Neural cell (in vitro differentiated cells): ENCODE results near the gene ROBO4. TPM values are rescaled to one million over a fixed set of nuclear protein-coding genes. Genes with fewer than 3 reads are reported as not detected.

ENCODE experiments used
- H2AFZ ChIP-seq: fragments of 200-600, 300-800 bp; sonication (generic), shearing (Covaris generic); 2 replicates; pipeline ENCODE4 v1.6.0; 2014; ENCODE audit warnings: low read depth, mild to moderate bottlenecking, antibody characterized with exemption, low read length, moderate library complexity
- H3F3A ChIP-seq: fragments of 200-600 bp; shearing (Covaris generic); 2 replicates; pipeline ENCODE4 v1.6.1; 2016; ENCODE audit warnings: mild to moderate bottlenecking, moderate library complexity, mixed read lengths, antibody characterized with exemption, low read length; ENCODE audit not compliant: insufficient read depth, poor library complexity, severe bottlenecking
- H3K27ac ChIP-seq: fragments of 200-600, 300-800 bp; sonication (generic), shearing (Covaris generic); 2 replicates; pipeline ENCODE4 v1.5.1; 2014; ENCODE audit warnings: mild to moderate bottlenecking, low read length, moderate library complexity
- H3K27me3 ChIP-seq: fragments of 300-800, 200-600 bp; sonication (generic), shearing (Covaris generic); 2 replicates; pipeline ENCODE4 v1.6.0; 2014; ENCODE audit warnings: mild to moderate bottlenecking, low read depth, low read length, moderate library complexity; ENCODE audit not compliant: insufficient read depth
- H3K36me3 ChIP-seq: fragments of 300-800, 200-600 bp; sonication (generic), shearing (Covaris generic); 2 replicates; pipeline ENCODE4 v1.5.1; 2014; ENCODE audit warnings: mild to moderate bottlenecking, antibody characterized with exemption, low read length, moderate library complexity; ENCODE audit not compliant: insufficient read depth
- H3K4me2 ChIP-seq: fragments of 300-800, 200-600 bp; sonication (generic), shearing (Covaris generic); 2 replicates; pipeline ENCODE4 v1.6.0; 2014; ENCODE audit warnings: mild to moderate bottlenecking, low read length
- H3K4me3 ChIP-seq: fragments of 300-800, 200-600 bp; sonication (generic), shearing (Covaris generic); 2 replicates; pipeline ENCODE4 v1.5.1; 2014; ENCODE audit warnings: mild to moderate bottlenecking, low read length, moderate library complexity
- H3K79me2 ChIP-seq: fragments of 200-600 bp; shearing (Covaris generic); replicated peaks from 2 replicates; pipeline ENCODE4 v1.6.0; 2014; ENCODE audit warnings: mild to moderate bottlenecking, low read length, moderate library complexity; ENCODE audit not compliant: insufficient read depth
- H3K9ac ChIP-seq: fragments of 300-800, 200-600 bp; sonication (generic), shearing (Covaris generic); 2 replicates; pipeline ENCODE4 v1.6.1; 2016; ENCODE audit warnings: mild to moderate bottlenecking, low read length, mixed read lengths
- H3K9me2 ChIP-seq: fragments of 200-600 bp; shearing (Covaris generic); 2 replicates; pipeline ENCODE4 v1.6.1; 2016; ENCODE audit warnings: mild to moderate bottlenecking, low read length, mixed read lengths; ENCODE audit not compliant: insufficient read depth
- H3K9me3 ChIP-seq: fragments of 200-600, 300-800 bp; sonication (generic), shearing (Covaris generic); 2 replicates; pipeline ENCODE4 v1.6.1; 2016; ENCODE audit warnings: mild to moderate bottlenecking, mixed run types, low read length, moderate library complexity, mixed read lengths
- H4K20me1 ChIP-seq: fragments of 200-600 bp; shearing (Covaris generic); 2 replicates; pipeline ENCODE4 v1.6.1; 2016; ENCODE audit warnings: mild to moderate bottlenecking, mixed run types; ENCODE audit not compliant: insufficient read depth
- EP300 ChIP-seq: fragments of 450-650 bp; conservative IDR thresholded peaks from 2 replicates; pipeline ENCODE4 v1.6.1; 2014; ENCODE audit warnings: antibody characterized with exemption, mild to moderate bottlenecking, moderate library complexity; ENCODE audit not compliant: poor library complexity, severe bottlenecking
- EZH2 ChIP-seq: fragments of 200-600, 300-800 bp; shearing (Covaris generic), sonication (generic); IDR thresholded peaks from 2 replicates; pipeline ENCODE4 v1.6.1; 2014; ENCODE audit warnings: antibody characterized with exemption, low read length, borderline replicate concordance, mild to moderate bottlenecking; ENCODE audit not compliant: insufficient read depth, poor library complexity, severe bottlenecking
- MXI1 ChIP-seq: fragments of 450-650 bp; conservative IDR thresholded peaks from 2 replicates; pipeline ENCODE4 v1.6.1; 2014; ENCODE audit warnings: antibody characterized with exemption, mild to moderate bottlenecking; ENCODE audit not compliant: poor library complexity, severe bottlenecking
- POLR2AphosphoS5 ChIP-seq: IDR thresholded peaks from 2 replicates; pipeline ENCODE4 v1.6.1; 2012
- RAD21 ChIP-seq: fragments of 450-650 bp; conservative IDR thresholded peaks from 2 replicates; pipeline ENCODE4 v1.6.1; 2014; ENCODE audit warnings: antibody characterized with exemption, mild to moderate bottlenecking, moderate library complexity
- SMC3 ChIP-seq: fragments of 450-650 bp; conservative IDR thresholded peaks from 2 replicates; pipeline ENCODE4 v1.6.1; 2014; ENCODE audit warnings: antibody characterized with exemption, mild to moderate bottlenecking, moderate library complexity; ENCODE audit not compliant: poor library complexity
- TAF1 ChIP-seq: IDR thresholded peaks from 2 replicates; pipeline ENCODE4 v1.6.1; 2012; ENCODE audit warnings: low read depth
- polyA plus RNA-seq: library from polyadenylated mRNA; depleted of rRNA; stranded (reverse); fragments of >200 nt; gene quantifications from 2 replicates; pipeline ENCODE4 v1.2.3, GENCODE V29; 2014
- TF ChIP-seq, protein P1 (sequence below): IDR thresholded peaks from 2 replicates; pipeline ENCODE4 v1.6.1; 2012; ENCODE audit warnings: borderline replicate concordance
- TF ChIP-seq, protein P2 (sequence below): fragments of 450-650 bp; IDR thresholded peaks from 2 replicates; pipeline ENCODE4 v1.5.1; 2014; ENCODE audit warnings: antibody characterized with exemption, mild to moderate bottlenecking, moderate library complexity; ENCODE audit not compliant: poor library complexity, severe bottlenecking

The ROBO4 gene
- polyA plus RNA-seq, 1 donor from 2014 or later, result not detected

DNA sequence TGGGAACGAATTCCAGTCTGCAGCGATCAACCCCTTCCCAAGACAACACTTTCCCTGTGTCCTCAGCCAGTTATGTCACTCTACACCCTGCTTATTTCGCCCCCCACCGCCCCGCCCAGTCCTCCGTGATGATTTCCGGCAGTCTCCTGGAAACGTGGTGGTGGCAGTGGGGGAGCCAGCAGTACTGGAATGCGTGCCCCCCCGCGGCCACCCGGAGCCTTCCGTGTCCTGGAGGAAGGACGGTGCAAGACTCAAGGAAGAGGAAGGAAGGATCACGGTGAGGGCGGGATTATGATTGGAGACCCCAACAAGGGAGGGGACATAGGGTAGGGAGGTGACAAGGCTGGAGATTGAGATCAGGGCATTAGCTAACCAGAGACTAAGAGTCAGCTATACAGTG lies 28.3 kb downstream of the ROBO4 start:
- Histone ChIP-seq H2AFZ (no peak overlapping the region), H3K4me2 (no peak overlapping the region), H3K27ac (no peak overlapping the region), H3K9ac (no peak overlapping the region), H4K20me1 (no peaks in the 10 kb centered on the region), H3F3A (no peaks in the 10 kb centered on the region), H3K36me3 (no peaks in the 10 kb centered on the region), H3K4me3 (peak overlapping the region; percentile 55), H3K79me2 (no peaks in the 10 kb centered on the region), H3K9me3 (no peaks in the 10 kb centered on the region), H3K9me2 (no peaks in the 10 kb centered on the region), H3K27me3 (peaks cover 84% of the 10 kb centered on the region)
- TF ChIP-seq TAF1, result no peak
- no peak for TF ChIP-seq EZH2
- no peak for TF ChIP-seq RAD21
- TF ChIP-seq, protein P1, sequence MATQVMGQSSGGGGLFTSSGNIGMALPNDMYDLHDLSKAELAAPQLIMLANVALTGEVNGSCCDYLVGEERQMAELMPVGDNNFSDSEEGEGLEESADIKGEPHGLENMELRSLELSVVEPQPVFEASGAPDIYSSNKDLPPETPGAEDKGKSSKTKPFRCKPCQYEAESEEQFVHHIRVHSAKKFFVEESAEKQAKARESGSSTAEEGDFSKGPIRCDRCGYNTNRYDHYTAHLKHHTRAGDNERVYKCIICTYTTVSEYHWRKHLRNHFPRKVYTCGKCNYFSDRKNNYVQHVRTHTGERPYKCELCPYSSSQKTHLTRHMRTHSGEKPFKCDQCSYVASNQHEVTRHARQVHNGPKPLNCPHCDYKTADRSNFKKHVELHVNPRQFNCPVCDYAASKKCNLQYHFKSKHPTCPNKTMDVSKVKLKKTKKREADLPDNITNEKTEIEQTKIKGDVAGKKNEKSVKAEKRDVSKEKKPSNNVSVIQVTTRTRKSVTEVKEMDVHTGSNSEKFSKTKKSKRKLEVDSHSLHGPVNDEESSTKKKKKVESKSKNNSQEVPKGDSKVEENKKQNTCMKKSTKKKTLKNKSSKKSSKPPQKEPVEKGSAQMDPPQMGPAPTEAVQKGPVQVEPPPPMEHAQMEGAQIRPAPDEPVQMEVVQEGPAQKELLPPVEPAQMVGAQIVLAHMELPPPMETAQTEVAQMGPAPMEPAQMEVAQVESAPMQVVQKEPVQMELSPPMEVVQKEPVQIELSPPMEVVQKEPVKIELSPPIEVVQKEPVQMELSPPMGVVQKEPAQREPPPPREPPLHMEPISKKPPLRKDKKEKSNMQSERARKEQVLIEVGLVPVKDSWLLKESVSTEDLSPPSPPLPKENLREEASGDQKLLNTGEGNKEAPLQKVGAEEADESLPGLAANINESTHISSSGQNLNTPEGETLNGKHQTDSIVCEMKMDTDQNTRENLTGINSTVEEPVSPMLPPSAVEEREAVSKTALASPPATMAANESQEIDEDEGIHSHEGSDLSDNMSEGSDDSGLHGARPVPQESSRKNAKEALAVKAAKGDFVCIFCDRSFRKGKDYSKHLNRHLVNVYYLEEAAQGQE, result no peak
- TF ChIP-seq EP300, result no peak
- TF ChIP-seq, protein P2, sequence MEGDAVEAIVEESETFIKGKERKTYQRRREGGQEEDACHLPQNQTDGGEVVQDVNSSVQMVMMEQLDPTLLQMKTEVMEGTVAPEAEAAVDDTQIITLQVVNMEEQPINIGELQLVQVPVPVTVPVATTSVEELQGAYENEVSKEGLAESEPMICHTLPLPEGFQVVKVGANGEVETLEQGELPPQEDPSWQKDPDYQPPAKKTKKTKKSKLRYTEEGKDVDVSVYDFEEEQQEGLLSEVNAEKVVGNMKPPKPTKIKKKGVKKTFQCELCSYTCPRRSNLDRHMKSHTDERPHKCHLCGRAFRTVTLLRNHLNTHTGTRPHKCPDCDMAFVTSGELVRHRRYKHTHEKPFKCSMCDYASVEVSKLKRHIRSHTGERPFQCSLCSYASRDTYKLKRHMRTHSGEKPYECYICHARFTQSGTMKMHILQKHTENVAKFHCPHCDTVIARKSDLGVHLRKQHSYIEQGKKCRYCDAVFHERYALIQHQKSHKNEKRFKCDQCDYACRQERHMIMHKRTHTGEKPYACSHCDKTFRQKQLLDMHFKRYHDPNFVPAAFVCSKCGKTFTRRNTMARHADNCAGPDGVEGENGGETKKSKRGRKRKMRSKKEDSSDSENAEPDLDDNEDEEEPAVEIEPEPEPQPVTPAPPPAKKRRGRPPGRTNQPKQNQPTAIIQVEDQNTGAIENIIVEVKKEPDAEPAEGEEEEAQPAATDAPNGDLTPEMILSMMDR, result no peak
- TF ChIP-seq SMC3, result no peak
- no peak for TF ChIP-seq MXI1
- no peak for TF ChIP-seq POLR2AphosphoS5

DNA sequence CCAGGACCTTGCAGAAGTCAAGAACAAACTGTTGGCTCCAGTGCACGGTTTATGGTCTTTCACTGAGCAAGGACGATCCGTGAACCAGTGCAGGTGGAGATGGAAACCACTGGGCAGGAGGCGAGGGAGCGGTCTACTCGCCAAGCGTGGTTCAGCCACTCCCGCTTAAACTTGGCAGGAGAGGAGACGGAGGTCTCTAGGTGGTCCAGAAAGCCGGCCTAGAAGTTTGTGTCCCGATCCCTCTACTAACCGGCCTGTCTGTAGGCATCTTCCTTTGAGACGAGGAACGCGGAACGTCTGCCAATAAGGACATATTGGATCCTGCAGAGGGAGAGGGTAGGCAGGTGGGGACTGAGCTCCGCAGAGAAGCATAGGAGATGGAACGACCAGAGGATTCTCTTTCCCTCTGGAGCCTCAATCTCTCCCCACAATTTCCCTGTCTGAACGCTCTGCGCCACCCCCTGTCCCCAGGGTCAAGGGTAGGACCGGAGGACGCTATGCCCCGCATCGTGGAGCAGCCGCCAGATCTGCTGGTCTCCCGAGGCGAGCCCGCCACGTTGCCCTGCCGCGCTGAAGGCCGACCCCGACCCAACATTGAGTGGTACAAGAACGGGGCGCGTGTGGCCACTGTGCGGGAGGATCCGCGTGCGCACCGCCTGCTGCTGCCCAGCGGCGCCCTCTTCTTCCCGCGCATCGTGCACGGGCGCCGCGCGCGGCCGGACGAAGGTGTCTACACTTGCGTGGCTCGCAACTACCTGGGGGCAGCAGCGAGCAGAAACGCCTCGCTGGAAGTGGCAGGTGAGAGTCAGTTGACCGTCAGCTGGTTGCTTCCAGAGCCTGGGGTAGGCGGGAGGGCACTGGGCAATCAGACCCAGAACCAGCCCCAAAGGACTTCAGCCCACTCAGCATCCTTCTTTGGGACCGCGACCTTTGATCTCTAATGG lies 29.1 kb downstream of the ROBO4 start:
- no peaks in the 10 kb centered on the region for H3K36me3 ChIP-seq
- no peak overlapping the region for H3K27ac ChIP-seq
- H3K79me2 ChIP-seq, result no peaks in the 10 kb centered on the region
- no peaks in the 10 kb centered on the region for H4K20me1 ChIP-seq
- H3K9ac ChIP-seq, result no peak overlapping the region
- H2AFZ ChIP-seq, result no peak overlapping the region
- TF ChIP-seq EZH2 (no peak), EP300 (no peak), SMC3 (no peak), TAF1 (no peak), MXI1 (no peak), POLR2AphosphoS5 (no peak)
- TF ChIP-seq, protein P1, result no peak
- TF ChIP-seq, protein P2, result peak; percentile 22
- no peaks in the 10 kb centered on the region for H3F3A ChIP-seq
- no peaks in the 10 kb centered on the region for H3K9me2 ChIP-seq
- no peaks in the 10 kb centered on the region for H3K9me3 ChIP-seq
- H3K27me3 ChIP-seq, result peaks cover 89% of the 10 kb centered on the region
- no peak overlapping the region for H3K4me2 ChIP-seq
- peak overlapping the region; percentile 55 for H3K4me3 ChIP-seq
